Measurements from ENCODE around the gene NR3C2.

The NR3C2 gene

GRCh38 chr4:148254621-148255343, 187.4 kb downstream of the NR3C2 start:
- DNase-seq = no peak

- no peak for DNase-seq
Observed at GRCh38 chr4:148253768-148254167, 188.4 kb downstream of the NR3C2 start.

GRCh38 chr4:148248824-148249223, 193.4 kb downstream of the NR3C2 start:
- DNase-seq = no peak

GRCh38 chr4:148245015-148245414, 197.2 kb downstream of the NR3C2 start:
- no peak for DNase-seq

- no peak for DNase-seq
Observed at GRCh38 chr4:148243837-148244236, 198.4 kb downstream of the NR3C2 start.

GRCh38 chr4:148240241-148240640, 202.0 kb downstream of the NR3C2 start:
- DNase-seq = no peak

GRCh38 chr4:148239494-148239985, 202.7 kb downstream of the NR3C2 start:
- DNase-seq = no peak

- DNase-seq = no peak
Observed at GRCh38 chr4:148238811-148239493, 203.3 kb downstream of the NR3C2 start.

- DNase-seq = no peak
Observed at GRCh38 chr4:148238086-148238485, 204.1 kb downstream of the NR3C2 start.

GRCh38 chr4:148235809-148236208, 206.4 kb downstream of the NR3C2 start:
- DNase-seq = no peak

- DNase-seq = no peak
Observed at GRCh38 chr4:148229798-148230197, 212.4 kb downstream of the NR3C2 start.

- no peak for DNase-seq
Observed at GRCh38 chr4:148229028-148229427, 213.2 kb downstream of the NR3C2 start.

- DNase-seq = no peak
Observed at GRCh38 chr4:148227147-148227546, 215.1 kb downstream of the NR3C2 start.

GRCh38 chr4:148226341-148226740, 215.9 kb downstream of the NR3C2 start:
- no peak for DNase-seq

GRCh38 chr4:148225639-148226038, 216.6 kb downstream of the NR3C2 start:
- no peak for DNase-seq

- no peak for DNase-seq
Observed at GRCh38 chr4:148224476-148224875, 217.7 kb downstream of the NR3C2 start.

GRCh38 chr4:148222991-148223660, 219.1 kb downstream of the NR3C2 start:
- no peak for DNase-seq

- no peak for DNase-seq
Observed at GRCh38 chr4:148216866-148217814, 225.1 kb downstream of the NR3C2 start.

GRCh38 chr4:148216321-148216720, 225.9 kb downstream of the NR3C2 start:
- no peak for DNase-seq

- DNase-seq = no peak
Observed at GRCh38 chr4:148215202-148215601, 227.0 kb downstream of the NR3C2 start.

GRCh38 chr4:148214529-148215166, 227.6 kb downstream of the NR3C2 start:
- DNase-seq = no peak

GRCh38 chr4:148211533-148211932, 230.7 kb downstream of the NR3C2 start:
- no peak for DNase-seq

All from amniotic stem cell (primary cell).